Urothelium cell line (cell line): Measurements from ENCODE around the gene PCDHGB5.
"Not testable (repeated sequence)": the region's sequence is repeated elsewhere in the genome, so short reads cannot be mapped to it uniquely, and the experiment has no call there.

ENCODE experiments used
- DNase-seq: peaks from one replicate; pipeline ENCODE4 v3.0.0; 2011; ENCODE audit warnings: low spot score, mixed read lengths
- FAIRE-seq: peaks from 2 replicates; lab custom pipeline; 2011; peaks lifted over from hg19 to GRCh38; lab: Jason Lieb, UNC

PCDHGB5 gene

DNA sequence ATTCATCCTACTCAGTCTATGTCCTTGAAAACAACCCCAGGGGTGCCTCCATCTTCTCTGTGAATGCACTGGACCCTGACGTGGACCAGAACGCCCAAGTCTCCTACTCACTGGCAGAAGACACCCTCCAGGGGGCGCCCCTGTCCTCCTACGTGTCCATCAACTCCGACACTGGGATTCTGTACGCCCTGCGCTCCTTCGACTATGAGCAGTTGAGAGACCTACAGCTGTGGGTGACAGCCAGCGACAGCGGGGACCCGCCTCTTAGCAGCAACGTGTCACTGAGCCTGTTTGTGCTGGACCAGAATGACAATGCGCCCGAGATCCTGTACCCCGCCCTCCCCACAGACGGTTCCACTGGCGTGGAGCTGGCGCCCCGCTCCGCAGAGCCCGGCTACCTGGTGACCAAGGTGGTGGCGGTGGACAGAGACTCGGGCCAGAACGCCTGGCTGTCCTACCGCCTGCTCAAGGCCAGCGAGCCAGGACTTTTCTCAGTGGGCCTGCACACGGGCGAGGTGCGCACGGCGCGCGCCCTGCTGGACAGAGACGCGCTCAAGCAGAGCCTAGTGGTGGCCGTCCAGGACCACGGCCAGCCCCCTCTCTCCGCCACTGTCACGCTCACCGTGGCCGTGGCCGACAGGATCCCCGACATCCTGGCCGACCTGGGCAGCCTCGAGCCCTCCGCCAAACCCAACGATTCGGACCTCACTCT lies 22.1 kb upstream of the PCDHGB5 start:
- not testable (repeated sequence) for FAIRE-seq, DNase-seq

DNA sequence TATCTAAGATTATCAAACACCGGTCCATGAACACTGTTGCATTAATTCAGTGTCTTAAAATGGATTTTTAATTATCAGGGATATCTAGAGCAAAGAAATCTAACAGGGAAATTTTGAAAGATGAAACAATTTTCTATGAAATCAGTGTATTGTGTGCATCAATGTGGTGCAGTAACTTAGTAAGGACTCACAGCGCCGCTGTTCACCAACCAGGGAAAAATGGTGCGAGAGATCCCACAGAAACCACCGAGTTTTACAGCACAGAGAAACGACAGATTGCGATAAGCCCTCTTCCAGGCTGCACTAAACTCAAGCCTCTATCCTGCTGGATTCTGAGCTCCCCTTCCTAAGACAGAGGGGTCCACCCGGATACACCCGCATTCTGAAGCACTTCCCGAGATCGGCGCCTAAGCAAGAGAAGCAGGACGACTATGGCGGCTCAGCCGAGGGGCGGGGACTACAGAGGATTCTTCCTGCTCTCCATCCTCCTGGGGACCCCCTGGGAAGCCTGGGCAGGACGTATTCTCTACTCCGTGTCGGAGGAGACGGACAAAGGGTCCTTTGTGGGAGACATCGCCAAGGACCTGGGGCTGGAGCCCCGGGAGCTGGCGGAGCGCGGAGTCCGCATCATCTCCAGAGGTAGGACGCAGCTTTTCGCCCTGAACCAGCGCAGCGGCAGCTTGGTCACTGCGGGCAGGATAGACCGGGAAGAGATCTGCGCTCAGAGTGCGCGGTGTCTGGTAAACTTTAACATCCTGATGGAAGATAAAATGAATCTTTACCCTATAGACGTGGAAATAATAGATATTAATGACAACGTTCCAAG lies 15.1 kb upstream of the PCDHGB5 start, which contains the start of gene PCDHGA7:
PCDHGA7 (plus strand) TSS at position 274 of the 826 bp plus-strand sequence; CDS start at position 432, 158 bp downstream.
- no peak for DNase-seq
- FAIRE-seq: no peak

DNA sequence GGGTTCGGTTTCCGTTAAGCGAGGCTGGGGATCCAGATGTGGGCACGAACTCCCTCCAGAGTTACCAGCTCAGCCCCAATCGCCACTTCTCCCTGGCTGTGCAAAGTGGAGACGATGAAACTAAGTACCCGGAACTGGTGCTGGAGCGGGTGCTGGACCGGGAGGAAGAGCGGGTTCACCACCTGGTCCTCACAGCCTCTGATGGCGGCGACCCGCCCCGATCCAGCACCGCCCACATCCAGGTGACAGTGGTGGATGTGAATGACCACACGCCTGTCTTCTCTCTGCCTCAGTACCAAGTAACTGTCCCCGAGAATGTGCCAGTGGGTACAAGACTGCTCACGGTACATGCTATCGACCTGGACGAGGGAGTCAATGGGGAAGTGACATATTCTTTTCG lies 14.4 kb upstream of the PCDHGB5 start:
- no peak for DNase-seq
- no peak for FAIRE-seq

DNA sequence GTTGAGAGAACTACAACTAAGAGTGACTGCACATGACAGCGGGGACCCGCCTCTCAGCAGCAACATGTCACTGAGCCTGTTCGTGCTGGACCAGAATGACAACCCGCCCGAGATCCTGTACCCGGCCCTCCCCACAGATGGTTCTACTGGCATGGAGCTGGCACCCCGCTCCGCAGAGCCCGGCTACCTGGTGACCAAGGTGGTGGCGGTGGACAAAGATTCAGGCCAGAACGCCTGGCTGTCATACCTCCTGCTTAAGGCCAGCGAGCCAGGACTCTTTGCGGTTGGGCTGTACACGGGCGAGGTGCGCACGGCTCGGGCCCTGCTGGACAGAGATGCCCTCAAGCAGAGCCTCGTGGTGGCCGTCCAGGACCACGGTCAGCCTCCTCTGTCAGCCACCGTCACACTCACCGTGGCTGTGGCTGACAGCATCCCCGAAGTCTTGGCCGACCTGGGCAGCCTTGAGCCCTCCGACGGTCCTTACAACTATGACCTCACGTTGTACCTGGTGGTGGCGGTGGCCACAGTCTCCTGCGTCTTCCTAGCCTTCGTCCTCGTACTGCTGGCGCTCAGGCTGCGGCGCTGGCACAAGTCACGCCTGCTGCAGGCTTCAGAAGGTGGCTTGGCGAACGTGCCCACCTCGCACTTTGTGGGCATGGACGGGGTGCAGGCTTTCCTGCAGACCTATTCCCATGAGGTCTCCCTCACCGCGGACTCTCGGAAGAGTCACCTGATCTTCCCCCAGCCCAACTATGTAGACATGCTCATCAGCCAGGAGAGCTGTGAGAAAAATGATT lies 13.1 kb upstream of the PCDHGB5 start:
- FAIRE-seq: no peak
- DNase-seq: no peak

DNA sequence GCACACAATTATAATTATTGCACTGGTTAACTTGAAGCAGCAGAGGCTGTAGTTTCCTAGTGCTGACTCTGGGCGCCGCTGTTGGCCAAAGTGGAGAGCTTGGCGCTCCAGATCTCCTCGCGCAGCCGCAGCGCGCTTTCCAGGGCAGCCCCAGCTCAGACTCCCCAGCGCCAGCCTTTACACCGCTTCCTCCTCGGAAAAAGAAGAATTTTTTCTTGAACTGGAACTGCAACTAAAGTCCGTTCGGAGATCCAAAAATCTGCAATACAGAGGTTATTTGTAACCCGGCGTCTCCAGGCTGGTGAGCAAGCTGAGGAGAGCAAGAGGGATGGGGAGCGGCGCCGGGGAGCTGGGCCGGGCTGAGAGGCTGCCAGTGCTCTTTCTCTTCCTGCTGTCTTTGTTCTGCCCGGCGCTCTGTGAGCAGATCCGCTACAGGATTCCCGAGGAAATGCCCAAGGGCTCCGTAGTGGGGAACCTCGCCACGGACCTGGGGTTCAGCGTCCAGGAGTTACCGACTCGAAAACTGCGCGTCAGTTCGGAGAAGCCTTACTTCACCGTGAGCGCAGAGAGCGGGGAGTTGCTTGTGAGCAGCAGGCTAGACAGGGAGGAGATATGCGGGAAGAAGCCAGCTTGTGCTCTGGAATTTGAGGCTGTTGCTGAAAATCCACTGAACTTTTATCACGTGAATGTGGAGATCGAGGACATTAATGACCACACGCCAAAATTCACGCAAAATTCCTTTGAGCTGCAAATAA lies 10.0 kb upstream of the PCDHGB5 start, which contains the start of gene PCDHGB4:
PCDHGB4 (plus strand) TSS at position 142 of the 755 bp plus-strand sequence; CDS start at position 329, 187 bp downstream.
- peak; percentile 14 for DNase-seq
- peak; percentile 20 for FAIRE-seq

DNA sequence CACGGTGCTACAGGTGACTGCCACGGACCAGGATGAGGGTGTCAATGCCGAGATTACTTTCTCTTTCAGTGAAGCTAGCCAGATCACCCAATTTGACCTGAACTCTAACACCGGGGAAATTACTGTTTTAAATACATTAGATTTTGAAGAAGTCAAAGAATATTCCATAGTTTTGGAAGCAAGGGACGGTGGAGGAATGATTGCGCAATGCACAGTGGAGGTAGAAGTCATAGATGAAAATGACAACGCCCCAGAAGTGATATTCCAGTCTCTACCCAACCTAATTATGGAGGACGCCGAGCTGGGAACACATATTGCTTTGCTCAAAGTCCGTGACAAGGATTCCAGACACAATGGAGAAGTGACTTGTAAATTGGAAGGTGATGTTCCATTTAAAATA lies 9.1 kb upstream of the PCDHGB5 start:
- FAIRE-seq: no peak
- DNase-seq: no peak

DNA sequence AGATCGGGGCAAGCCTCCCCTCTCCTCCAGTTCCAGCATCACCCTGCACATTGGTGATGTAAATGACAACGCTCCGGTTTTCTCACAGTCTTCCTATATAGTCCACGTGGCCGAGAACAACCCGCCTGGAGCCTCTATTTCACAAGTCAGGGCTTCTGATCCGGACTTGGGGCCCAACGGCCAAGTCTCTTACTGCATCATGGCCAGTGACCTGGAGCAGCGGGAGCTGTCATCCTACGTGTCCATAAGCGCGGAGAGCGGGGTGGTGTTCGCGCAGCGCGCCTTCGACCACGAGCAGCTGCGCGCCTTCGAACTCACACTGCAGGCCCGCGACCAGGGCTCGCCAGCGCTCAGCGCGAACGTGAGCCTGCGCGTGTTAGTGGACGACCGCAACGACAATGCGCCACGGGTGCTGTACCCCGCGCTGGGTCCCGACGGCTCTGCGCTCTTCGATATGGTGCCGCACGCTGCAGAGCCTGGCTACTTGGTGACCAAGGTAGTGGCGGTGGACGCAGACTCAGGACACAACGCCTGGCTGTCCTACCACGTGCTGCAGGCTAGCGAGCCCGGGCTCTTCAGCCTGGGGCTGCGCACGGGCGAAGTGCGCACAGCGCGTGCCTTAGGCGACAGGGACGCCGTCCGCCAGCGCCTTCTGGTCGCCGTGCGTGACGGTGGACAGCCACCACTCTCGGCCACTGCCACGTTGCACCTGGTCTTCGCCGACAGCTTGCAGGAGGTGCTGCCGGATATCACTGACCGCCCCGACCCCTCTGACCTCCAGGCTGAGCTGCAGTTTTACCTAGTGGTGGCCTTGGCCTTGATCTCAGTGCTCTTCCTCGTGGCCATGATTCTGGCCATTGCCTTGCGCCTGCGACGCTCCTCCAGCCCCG lies 8.3 kb upstream of the PCDHGB5 start:
- FAIRE-seq: no peak
- DNase-seq: no peak

DNA sequence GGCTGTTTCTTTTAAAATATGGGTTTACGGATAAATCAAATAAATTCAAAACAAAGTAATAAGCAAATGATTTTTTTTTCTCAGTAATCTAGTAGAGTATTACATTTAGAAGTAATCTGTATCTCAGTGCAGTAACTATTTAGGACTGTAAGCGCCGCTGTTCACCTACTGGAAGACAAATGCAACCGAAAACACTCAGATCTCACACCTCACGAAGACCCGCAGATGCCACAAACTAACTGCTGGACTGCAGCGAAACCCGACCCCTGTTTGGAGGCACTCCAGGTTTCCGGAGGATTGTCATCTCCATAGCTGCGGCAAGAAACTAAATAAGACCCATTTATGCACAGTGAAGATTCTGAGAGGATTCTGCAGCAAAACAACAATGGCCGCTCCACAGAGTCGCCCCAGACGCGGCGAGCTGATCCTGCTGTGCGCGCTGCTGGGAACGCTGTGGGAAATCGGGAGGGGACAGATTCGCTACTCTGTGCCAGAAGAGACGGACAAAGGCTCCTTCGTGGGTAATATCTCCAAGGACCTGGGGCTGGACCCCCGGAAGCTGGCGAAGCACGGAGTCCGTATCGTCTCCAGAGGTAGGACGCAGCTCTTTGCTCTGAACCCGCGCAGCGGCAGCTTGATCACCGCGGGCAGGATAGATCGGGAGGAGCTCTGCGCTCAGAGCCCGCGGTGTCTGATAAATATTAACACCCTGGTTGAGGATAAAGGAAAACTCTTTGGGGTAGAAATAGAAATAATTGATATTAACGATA lies 5.1 kb upstream of the PCDHGB5 start, which contains the start of gene PCDHGA8:
PCDHGA8 (plus strand) TSS at position 205 of the 770 bp plus-strand sequence; CDS start at position 386, 181 bp downstream.
- DNase-seq (no peak), FAIRE-seq (no peak)

DNA sequence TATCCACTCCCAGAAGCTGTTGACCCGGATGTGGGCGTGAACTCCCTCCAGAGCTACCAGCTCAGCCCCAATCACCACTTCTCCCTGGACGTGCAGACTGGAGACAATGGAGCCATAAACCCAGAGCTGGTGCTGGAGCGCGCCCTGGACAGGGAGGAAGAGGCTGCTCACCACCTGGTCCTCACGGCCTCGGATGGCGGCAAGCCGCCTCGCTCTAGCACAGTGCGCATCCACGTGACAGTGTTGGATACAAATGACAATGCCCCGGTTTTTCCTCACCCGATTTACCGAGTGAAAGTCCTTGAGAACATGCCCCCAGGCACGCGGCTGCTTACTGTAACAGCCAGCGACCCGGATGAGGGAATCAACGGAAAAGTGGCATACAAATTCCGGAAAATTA lies 4.5 kb upstream of the PCDHGB5 start:
- FAIRE-seq: no peak
- DNase-seq: no peak

DNA sequence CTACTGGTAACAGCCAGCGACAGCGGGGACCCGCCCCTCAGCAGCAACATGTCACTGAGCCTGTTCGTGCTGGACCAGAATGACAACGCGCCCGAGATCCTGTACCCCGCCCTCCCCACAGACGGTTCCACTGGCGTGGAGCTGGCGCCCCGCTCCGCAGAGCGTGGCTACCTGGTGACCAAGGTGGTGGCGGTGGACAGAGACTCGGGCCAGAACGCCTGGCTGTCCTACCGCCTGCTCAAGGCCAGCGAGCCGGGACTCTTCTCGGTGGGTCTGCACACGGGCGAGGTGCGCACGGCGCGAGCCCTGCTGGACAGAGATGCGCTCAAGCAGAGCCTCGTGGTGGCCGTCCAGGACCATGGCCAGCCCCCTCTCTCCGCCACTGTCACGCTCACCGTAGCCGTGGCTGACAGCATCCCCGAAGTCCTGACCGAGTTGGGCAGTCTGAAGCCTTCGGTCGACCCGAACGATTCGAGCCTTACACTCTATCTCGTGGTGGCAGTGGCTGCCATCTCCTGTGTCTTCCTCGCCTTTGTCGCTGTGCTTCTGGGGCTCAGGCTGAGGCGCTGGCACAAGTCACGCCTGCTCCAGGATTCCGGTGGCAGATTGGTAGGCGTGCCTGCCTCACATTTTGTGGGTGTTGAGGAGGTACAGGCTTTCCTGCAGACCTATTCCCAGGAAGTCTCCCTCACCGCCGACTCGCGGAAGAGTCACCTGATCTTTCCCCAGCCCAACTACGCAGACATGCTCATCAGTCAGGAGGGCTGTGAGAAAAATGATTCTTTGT lies 3.2 kb upstream of the PCDHGB5 start:
- DNase-seq, FAIRE-seq: not testable (repeated sequence)

DNA sequence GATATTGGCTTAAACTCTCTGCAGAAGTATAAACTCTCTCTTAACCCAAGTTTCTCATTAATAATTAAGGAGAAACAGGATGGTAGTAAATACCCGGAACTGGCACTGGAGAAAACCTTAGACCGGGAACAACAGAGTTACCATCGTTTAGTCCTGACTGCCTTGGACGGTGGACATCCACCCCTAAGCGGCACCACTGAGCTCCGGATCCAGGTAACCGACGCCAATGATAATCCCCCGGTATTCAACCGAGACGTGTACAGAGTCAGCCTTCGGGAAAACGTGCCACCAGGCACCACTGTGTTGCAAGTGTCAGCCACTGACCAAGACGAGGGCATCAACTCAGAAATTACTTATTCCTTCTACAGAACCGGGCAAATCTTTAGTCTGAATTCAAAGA lies 861 bp downstream of the PCDHGB5 start:
- no peak for DNase-seq
- no peak for FAIRE-seq

DNA sequence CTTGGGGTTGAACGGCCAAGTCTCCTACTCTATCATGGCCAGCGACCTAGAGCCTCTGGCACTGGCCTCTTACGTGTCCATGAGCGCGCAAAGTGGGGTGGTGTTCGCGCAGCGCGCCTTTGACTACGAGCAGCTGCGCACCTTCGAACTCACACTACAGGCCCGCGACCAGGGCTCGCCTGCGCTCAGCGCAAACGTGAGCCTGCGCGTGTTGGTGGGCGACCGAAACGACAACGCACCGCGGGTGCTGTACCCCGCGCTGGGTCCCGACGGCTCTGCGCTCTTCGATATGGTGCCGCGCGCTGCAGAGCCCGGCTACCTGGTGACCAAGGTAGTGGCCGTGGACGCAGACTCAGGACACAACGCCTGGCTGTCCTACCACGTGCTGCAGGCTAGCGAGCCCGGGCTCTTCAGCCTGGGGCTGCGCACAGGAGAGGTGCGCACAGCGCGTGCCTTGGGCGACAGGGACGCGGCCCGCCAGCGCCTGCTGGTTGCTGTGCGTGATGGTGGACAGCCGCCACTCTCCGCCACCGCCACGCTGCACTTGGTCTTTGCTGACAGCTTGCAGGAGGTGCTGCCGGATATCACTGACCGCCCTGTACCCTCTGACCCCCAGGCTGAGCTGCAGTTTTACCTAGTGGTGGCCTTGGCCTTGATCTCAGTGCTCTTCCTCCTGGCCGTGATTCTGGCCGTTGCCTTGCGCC lies 2.0 kb downstream of the PCDHGB5 start:
- FAIRE-seq (no peak), DNase-seq (no peak)

DNA sequence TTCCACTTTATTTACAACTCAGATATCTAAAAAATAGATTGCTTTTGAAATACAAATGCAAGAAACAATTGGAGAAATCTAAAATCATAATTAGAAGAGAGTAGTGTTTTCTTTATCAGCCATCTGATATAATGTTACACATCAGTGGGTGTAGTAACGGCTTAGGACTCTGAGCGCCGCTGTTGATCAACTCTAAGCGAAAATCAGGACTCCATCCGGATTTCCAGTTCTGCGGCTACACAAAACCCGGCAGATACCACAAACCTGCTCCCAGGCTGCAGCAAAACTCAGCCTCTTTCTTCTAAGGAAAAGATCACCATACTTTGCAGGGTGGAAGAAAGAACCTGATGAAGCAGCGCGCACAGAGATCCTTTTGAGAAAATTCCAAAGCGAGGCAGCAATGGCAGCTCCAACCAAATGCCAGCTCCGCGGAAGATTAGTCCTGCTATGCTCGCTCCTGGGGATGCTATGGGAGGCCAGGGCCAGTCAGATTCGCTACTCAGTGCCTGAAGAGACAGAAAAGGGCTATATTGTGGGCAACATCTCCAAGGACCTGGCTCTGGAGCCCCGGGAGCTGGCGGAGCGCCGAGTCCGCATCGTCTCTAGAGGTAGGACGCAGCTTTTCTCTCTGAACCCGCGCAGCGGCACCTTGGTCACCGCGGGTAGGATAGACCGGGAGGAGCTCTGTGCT lies 5.0 kb downstream of the PCDHGB5 start, which contains the start of gene PCDHGA9:
PCDHGA9 (plus strand) TSS at position 226 of the 691 bp plus-strand sequence; CDS start at position 401, 175 bp downstream.
- DNase-seq: no peak
- FAIRE-seq: no peak

DNA sequence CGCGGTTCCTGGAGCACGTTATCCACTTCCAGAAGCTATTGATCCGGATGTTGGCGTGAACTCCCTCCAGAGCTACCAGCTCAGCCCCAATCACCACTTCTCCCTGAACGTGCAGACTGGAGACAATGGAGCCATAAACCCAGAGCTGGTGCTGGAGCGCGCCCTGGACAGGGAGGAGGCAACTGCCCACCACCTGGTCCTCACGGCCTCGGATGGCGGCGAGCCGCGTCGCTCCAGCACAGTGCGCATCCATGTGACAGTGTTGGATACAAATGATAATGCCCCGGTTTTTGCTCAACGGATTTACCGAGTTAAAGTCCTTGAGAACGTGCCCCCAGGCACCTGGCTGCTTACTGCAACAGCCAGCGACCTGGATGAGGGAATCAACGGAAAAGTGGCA lies 5.6 kb downstream of the PCDHGB5 start:
- FAIRE-seq (no peak), DNase-seq (no peak)

DNA sequence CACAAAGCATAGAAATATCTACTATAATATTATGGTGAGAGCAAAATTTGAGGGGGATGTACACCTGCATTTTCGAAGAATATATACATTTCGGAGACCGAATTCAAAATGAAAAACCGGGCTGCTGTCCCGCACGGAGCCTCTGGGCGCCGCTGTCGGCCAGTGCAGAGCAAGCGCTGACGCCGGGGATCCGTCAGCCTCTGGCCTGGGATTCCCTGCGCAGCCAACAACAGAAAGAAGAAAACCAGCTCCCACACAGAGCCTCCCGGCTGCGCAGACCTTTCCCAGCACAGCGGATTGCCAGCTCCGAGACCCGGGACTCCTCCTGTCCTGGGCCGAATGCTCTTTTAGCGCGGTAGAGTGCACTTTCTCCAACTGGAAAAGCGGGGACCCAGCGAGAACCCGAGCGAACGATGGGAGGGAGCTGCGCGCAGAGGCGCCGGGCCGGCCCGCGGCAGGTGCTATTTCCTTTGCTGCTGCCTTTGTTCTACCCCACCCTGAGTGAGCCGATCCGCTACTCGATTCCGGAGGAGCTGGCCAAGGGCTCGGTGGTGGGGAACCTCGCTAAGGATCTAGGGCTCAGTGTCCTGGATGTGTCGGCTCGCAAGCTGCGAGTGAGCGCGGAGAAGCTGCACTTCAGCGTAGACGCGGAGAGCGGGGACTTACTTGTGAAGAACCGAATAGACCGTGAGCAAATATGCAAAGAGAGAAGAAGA lies 10.2 kb downstream of the PCDHGB5 start, which contains the start of gene PCDHGB6:
PCDHGB6 (plus strand) TSS at position 232 of the 716 bp plus-strand sequence; CDS start at position 414, 182 bp downstream.
- not testable (repeated sequence) for FAIRE-seq, DNase-seq
